NK-92 (cell line): Measurements from ENCODE around the gene ANKS1A.

Source experiments
- DNase-seq: peaks from one replicate; lab custom pipeline; 2025; ENCODE audit not compliant: unreplicated experiment; lab: John Stamatoyannopoulos, UW

ANKS1A gene

GRCh38 chr6:35018746-35019145 is 129.7 kb downstream of the ANKS1A start:
- DNase-seq = no peak

- no peak for DNase-seq
Observed at GRCh38 chr6:35019171-35019570, 130.1 kb downstream of the ANKS1A start.

DNA sequence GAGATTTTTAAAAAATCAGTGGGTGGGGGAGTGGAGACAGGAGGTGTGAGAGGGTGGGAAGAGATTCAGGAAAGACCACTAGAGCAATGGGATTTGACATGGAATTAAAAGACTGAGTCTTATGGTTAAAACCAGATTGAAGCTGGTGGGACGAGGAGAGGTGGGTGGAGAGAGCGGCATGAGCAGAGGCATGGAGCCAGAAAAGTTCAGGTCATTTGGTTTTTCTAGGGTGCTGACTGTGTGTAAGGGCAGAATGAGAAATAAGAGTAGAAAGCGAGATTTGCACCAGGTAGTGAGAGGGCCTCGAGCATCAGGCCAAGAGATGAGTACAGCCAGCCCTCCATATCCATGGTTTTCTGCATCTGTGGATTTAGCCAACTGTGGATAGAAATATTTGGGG is 130.8 kb downstream of the ANKS1A start:
- no peak for DNase-seq

DNA sequence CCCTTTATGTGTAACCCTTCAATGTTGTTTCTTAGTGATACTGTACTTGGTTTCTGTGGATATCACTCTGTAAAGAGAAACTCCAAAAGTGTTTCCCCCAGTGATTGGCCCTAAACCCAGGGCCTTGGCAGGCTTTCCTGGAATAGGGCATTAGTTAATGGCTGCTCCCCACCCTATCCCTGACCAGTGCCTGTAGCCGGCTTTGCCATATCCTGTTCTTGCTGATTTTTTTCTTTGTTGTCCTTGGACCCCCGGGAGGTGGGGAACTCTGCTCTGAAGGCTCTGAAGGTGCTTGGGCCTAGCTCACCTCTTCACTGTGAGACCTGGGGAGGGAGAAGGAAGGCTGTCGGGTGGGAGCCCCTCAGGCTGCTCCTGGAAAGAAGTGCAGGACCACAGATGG is 131.9 kb downstream of the ANKS1A start:
- no peak for DNase-seq

GRCh38 chr6:35023091-35024000 is 134.3 kb downstream of the ANKS1A start:
- no peak for DNase-seq

DNA sequence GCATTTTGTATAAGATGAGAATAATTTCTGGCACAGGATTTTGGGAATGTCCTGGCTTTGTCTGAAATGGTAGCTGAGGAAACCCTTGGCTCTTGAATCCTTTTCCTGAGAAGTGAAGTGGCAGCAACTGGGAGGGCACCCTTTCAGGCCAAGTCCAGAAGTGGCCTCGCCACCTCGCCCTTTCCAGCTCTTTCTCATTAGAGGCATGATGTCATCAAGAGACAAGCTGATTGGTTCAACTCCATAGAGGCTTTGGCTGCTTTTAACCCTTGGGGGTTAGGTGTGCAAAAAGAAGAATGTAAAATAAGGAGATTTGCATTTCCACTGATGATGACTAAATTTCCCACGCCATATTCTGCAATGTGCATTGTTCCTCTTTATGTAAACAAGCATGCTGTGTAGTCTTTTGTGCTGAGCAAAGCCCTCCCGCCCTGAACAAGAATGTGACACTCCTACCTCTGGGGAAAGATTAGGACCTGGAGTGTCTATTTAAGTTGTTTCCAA is 135.5 kb downstream of the ANKS1A start:
- no peak for DNase-seq

DNA sequence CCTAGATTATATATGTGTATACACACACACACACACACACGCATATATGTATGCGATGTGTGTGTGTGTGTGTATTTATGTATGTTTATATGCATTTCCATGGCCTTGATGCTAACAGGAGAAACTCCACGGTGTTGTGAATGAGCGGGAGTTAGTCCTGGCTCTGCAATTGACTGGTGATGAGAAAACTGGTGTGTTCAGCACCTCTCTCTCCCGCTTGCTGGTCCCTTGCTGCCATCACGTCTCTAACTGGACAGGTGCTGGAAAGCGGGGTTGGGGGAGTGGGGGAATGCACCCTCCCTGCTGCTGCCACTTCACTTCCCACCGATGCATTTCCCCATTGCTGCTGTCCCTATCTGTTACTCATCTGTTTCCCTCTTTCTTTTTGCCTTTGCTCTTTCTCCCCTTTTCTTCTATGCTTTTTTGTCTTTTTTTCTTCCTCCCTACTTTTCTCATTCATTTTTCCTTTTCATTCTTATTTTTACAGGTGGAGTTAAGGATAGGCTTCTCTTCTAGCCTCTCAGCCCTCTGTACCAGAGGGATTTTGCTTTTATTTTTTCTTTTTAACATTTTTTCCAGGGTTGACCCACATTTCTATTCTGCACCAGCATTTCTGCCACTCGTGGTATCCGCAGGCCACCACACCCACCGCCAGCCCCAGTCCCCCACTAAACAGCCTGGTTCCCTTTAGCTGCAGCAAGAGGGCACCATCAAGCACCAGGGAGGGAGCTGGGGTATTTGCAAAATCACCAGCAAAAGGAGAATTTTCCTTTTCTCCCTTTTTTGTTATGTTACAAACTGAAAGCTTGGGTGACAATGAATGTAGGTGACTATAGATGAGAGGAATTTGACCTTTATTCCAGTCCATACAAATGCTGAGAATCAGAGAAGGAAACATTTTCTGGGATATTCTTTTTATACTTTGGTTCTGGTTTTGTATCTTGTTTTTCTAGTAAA is 136.5 kb downstream of the ANKS1A start:
- no peak for DNase-seq

DNA sequence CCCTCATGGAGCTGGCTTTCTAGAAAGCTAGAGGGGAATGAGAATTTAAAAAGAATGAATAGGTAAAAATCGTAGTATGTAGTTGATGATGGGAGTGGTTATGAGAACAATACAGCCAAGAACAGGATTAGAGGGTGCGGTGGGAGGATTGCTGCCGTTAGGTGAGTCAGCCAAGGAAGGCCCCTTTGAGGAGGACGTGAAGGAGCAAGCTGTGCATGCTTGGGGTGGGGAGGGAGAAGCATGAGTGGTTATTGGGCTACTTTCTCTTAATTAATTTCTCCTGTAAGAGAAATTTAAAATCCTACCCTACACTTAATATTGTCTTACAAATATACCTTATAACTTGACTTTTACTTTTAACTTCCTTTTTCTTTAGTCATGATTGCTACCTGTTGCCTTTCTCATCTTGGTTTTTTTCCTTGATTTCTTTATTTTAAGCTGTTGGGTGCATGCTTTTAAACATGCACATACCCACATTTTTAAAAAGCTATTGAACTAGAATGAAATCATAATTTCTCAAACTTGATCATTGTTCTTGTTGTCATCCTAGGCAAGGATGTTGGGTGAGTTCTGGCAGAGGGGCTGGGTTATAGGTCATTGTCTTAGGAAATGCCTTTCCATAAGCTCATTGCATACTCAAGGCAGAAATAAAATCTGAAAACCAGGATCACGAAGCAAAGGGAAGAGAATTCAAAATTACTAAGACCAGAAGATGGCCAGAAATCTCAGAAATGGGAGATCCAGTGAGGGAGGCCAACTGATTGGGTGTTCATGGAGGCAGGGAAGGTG is 137.6 kb downstream of the ANKS1A start:
- DNase-seq = no peak

GRCh38 chr6:35027807-35028206 is 138.8 kb downstream of the ANKS1A start:
- DNase-seq = no peak

- DNase-seq = no peak
Observed at GRCh38 chr6:35028781-35029769, 140.0 kb downstream of the ANKS1A start.

DNA sequence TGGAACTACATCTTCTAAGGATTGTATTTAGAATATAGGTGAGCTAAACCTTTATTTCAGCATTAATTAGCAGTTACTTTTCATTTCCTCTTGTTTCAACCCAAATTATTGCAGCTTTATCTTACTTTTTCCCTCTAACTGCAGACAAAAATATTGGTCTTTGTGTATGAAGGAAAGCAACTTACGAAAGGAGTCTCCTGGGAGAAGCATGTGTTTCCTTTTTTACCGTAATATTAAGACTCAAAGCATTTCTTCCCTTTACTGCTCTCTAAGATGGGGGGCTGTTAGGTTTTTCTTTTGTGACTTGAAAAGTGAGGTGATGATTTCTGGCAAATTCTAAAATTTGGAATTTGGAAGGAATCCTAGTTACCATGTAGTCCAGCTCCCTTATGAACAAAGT is 141.0 kb downstream of the ANKS1A start:
- no peak for DNase-seq

GRCh38 chr6:35031611-35032529 is 142.8 kb downstream of the ANKS1A start:
- DNase-seq = no peak

GRCh38 chr6:35033683-35034082 is 144.6 kb downstream of the ANKS1A start:
- no peak for DNase-seq

DNA sequence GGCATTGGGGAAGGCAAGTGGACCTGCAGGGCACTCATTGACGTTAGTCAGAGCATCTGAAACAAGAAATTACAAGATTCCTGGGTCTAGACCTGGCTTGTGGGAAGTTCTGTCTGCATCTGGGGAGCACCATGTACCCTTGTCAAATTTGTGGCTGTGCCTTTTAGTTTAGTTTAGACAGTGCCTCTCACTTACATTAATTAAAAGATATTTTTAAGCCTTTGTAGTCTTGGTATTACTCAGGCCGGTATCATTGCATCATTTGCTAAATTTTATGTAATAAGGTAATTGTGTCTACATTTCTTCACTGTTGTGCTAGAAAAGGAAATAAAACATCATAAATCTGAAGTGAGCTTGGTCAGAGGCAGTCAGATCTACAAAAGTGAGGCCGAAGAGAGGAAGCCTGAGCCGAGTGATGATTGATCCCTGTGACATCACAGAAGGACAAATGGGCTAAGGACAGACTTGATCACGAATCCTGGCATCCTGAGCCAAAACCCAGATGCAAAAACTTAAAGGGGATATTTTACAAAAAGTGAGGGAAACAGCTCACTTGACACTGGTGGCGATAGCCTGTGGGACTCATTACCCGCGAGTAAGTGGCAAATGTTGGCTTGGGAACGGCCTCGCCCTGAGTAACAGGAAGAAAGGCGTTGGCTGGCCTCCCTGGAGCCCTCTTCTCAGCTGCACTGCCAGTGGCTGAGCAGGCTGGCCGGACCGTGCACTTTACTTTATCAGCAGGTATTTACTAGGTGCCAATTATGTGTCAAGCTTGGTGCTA is 145.5 kb downstream of the ANKS1A start:
- no peak for DNase-seq

DNA sequence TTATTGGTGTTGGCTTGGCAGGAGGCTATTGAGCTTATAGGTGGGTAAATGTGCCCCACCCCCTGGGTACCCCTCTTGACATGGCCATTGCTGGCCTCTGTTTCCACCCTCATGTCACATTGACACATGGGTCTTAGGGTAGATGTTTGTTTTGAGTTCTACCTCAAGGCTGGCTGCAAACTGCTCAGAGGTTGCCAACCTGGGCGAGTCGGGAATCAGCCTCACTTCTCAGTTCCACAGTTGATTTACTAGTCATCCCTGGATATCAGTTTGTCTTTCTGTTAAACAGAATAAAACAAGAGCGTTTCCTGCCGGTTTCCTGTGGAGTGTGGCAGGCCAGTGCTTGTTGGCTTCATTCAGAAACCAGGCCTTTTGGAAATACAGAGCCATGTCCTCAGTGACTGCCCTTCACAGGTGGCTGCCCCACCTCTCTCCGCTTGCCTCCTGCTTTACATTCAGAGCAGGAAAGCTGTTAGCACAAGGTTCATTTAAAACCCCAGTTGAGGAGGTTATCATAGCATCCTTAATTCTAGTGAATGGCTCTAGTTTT is 146.5 kb downstream of the ANKS1A start:
- no peak for DNase-seq

GRCh38 chr6:35036059-35036827 is 147.2 kb downstream of the ANKS1A start:
- no peak for DNase-seq
